Astrocyte (in vitro differentiated cells and primary cell): ENCODE data around the gene COQ9.

ENCODE experiments used
- CTCF ChIP-seq: IDR thresholded peaks from 2 replicates; pipeline ENCODE4 v1.5.1; 2011; ENCODE audit warnings: low read depth, mild to moderate bottlenecking, inconsistent platforms, low read length, moderate library complexity; ENCODE audit not compliant: insufficient read depth
- EZH2 ChIP-seq: IDR thresholded peaks from 2 replicates; pipeline ENCODE4 v1.6.1; 2012; ENCODE audit warnings: mild to moderate bottlenecking, low read length, inconsistent platforms; ENCODE audit not compliant: insufficient read depth

DNA sequence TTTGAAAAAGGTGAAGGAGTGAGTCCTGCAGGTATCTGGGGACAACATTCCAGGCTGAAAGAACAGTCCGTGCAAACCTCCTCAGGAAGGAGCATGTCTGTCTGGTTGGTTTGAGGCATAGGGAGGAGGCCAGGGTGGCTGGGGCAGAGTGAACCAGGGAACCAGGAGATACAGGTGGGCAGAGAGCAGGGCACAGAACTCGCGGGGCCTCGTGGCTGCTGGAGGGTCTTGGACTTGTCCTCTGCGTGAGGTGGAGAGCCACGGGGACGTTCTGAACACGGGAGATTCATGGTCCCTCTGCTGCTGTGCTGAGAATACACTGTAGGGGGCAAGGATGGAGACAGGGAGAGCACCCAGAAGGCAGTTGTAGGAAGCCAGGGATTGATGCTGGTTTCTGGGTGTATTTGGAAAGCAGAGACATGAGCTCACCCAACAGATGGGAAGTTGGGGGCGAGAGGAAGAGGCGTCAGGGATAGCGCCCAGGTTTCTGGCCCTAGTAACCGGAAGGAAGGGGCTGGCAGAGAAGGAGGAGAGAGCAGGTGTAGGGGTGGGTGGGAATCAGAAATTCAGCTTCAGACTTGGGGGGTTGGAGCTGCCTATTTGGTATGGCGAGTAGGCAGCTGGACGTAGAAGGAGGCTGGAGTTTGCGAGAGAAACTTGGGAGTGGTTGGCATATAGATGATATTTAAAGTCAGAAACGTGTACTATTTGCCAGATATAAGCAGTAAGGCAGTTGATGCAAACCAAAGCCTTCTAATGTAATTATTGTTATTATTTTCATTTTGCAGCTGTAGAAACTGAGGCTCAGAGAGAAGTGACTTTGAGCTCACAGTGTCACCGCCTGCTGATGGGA, 43.1 kb upstream of the COQ9 start, which contains the start of gene CCL17:
- no peak for TF ChIP-seq CTCF
- no peak for TF ChIP-seq EZH2
